ENCODE results near the gene TEX2. TPM values are rescaled to one million over a fixed set of nuclear protein-coding genes. Genes with fewer than 3 reads are reported as not detected.

TEX2 gene
- total RNA-seq, 2 donors from 2014 or later: 42.6 to 44.4 TPM

DNA sequence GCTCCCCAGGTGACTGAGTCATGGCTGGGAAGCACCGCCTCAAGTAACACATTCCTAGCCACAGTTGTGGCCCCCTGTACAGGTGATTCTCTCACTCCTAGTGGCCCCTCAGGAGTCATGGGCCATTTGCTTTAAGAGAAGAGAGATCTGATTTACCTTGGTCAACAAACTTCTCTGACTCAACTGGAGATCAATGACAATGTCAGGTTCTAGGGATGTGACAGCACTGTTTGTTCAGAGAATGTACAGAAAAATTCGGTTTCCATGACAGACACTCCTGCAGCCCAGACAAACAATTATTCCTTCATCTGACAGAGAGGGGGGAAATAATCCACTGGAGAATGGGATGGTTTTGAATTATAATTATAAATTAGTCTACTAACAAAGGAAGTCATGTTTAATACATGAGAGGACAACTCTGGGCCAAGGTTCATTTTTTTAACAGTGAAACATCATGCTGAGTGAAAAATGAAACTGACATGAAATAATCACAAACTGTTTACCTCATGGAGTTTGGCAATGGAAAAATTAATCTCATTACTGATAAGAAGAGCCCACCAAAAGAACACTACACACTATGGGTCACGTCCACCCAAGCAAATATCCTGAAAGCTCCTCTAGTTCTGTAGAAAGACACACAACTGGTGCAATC lies 142.8 kb downstream of the TEX2 start:
- Histone ChIP-seq H3K4me3 (no peak overlapping the region), H3K27me3 (no peaks in the 10 kb centered on the region), H3K27ac (no peak overlapping the region), H3K36me3 (no peaks in the 10 kb centered on the region), H3K9me3 (no peaks in the 10 kb centered on the region), H3K4me1 (peaks cover 0 to 19% of the 10 kb centered on the region in 2 donors)
- no peak for DNase-seq (ENCODE audit: low spot score)
- TF ChIP-seq, protein P1, sequence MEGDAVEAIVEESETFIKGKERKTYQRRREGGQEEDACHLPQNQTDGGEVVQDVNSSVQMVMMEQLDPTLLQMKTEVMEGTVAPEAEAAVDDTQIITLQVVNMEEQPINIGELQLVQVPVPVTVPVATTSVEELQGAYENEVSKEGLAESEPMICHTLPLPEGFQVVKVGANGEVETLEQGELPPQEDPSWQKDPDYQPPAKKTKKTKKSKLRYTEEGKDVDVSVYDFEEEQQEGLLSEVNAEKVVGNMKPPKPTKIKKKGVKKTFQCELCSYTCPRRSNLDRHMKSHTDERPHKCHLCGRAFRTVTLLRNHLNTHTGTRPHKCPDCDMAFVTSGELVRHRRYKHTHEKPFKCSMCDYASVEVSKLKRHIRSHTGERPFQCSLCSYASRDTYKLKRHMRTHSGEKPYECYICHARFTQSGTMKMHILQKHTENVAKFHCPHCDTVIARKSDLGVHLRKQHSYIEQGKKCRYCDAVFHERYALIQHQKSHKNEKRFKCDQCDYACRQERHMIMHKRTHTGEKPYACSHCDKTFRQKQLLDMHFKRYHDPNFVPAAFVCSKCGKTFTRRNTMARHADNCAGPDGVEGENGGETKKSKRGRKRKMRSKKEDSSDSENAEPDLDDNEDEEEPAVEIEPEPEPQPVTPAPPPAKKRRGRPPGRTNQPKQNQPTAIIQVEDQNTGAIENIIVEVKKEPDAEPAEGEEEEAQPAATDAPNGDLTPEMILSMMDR (IDR thresholded peaks at IDR 0.05): no peak

DNA sequence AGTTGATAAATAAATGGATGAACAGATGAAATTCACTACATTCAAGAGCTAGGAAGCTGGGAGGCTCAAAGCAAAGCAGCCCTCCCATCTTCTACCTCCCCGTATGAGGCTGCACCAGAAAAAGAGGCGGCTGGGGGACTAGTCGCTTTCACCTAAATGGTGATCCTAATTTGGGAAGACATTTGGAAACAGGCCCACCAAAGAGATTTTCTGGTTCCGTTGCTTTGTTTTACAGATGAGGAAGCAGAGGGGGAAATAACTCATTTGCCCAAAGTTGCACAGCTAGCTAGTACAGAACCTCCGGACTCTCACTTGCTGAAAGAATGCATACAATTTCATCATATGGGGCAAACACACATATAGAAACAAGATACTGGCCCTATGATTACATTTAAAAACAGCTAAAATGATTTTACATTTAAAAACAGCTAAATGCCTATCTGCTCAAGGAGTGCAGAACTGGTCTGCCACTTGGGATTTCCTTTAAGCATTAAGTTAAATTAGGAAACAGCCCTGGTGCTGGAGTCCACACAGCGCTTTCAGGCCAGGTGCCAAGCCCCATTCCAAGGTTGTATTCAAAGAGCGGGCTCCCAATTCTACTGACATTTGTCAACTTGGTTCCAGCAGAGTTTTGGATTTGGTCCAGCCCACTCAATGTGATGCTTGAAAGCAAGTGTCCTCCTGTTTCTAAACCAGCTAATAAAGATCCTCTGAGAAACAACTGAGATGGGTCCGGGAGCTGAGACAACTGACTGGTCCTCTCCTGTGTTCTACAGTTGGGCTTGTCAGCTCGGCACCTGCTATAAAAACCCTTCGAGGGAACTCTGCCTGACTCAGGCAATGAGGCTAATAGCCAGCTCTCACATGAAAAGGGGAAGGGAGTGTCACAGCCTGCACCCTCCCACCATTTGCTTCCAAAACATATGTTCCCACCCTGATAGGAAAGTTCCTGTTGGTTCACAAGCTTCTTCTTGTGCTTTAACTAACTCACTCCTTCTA lies 144.8 kb downstream of the TEX2 start:
- no peaks in the 10 kb centered on the region for H3K27me3 ChIP-seq
- peak overlapping the region in 1 of 2 donors; percentile 16 for H3K4me3 ChIP-seq
- DNase-seq (ENCODE audit: low spot score): peak; percentile 74
- peaks cover 0 to 23% of the 10 kb centered on the region in 2 donors for H3K4me1 ChIP-seq
- no peak overlapping the region for H3K27ac ChIP-seq
- TF ChIP-seq, protein P1 (IDR thresholded peaks at IDR 0.05): no peak
- H3K36me3 ChIP-seq: no peaks in the 10 kb centered on the region
- H3K9me3 ChIP-seq: no peaks in the 10 kb centered on the region

DNA sequence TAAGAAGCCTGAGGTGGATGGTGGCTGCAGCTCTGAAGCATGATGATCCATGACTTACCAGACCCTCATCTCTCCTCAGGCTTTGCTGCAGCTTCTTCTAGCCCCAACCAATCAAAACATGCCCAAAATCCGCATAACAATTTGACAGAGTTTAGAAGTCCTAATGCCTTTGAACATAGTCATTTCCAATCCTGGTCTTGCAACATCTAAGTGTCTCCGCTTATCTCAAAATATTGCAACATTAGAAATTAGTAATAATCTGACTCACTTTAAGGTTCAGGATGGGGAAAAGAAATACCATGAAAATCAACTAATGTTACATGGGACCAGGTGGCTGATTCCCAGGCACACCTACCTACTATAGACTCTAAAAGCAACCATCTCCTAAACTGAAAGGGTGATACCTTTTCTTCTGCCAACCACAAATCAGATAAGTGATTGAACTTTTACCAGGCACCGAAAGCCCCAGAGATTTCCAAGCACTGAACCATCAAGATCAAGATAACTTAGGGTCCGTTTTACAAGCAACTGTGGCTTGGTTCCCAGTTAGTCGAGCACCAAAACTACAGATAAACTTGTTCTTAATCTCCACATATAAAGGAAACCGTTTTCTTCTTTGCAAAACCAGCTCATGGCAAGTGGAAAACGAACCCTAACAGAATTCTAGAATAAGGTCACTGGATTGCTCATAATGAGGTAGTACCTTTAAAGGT lies 147.1 kb downstream of the TEX2 start:
- Histone ChIP-seq H3K4me1 (peaks cover 0 to 23% of the 10 kb centered on the region in 2 donors), H3K27me3 (no peaks in the 10 kb centered on the region), H3K36me3 (no peaks in the 10 kb centered on the region), H3K9me3 (no peaks in the 10 kb centered on the region), H3K4me3 (no peak overlapping the region), H3K27ac (no peak overlapping the region)
- TF ChIP-seq, protein P1 (IDR thresholded peaks at IDR 0.05): no peak
- DNase-seq (ENCODE audit: low spot score): no peak

DNA sequence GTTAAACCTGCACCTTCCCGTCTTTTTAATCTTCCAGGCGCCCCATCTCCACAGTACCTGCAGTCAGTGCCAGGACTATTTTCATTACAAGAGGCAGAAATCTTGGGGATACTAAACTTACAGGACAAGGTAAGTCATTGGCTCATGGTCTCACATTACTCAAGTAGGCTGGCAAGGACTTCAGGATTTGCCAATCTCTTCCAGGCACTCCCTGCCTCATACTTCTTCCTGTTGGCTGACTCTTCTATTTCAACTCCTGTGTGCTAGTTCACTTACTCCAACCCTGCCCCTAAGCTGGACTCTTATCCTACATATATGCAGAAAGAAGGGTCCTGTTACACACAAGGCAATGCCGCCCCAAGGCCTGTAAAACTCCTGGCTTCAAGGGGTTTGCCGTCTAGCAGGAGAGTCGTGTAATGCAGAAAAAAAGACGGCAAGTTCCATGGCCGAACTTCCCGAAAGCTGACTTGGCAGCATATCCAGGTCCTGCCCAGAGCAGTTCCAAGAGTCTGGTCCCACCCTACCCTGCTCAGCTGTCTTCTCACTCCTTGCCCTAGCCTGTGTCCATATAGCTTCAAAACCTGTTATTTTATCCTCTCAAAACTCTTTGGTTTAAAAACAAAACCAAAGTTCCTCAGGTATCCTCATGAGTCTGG lies 147.9 kb downstream of the TEX2 start:
- Histone ChIP-seq H3K36me3 (no peaks in the 10 kb centered on the region), H3K4me3 (no peak overlapping the region), H3K9me3 (no peaks in the 10 kb centered on the region), H3K4me1 (peaks cover 0 to 23% of the 10 kb centered on the region in 2 donors), H3K27ac (no peak overlapping the region), H3K27me3 (no peaks in the 10 kb centered on the region)
- TF ChIP-seq, protein P1 (IDR thresholded peaks at IDR 0.05): no peak
- peak; percentile 63 for DNase-seq (ENCODE audit: low spot score)

DNA sequence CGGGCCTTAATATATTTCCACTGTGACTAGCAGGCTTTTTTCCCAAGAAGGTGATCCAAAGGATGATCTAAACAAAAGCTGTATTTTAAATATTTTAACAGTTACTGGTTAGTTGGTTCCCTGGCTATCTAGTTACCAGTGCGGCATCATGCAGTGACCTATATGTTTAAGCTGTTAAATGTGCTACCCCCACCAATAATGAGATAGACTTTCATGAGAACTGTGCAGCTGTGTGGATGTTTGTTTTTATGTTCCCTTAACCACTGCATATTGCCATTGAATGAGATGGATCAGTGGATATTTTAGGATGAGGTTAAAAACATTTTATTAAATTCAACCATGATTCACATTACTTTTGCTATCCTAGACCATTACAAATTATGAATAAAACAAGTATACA lies 150.1 kb downstream of the TEX2 start:
- no peaks in the 10 kb centered on the region for H3K36me3 ChIP-seq
- no peak overlapping the region for H3K4me3 ChIP-seq
- no peak for DNase-seq (ENCODE audit: low spot score)
- H3K4me1 ChIP-seq: peaks cover 0 to 12% of the 10 kb centered on the region in 2 donors
- H3K27me3 ChIP-seq: no peaks in the 10 kb centered on the region
- TF ChIP-seq, protein P1 (IDR thresholded peaks at IDR 0.05): no peak
- no peak overlapping the region for H3K27ac ChIP-seq
- no peaks in the 10 kb centered on the region for H3K9me3 ChIP-seq
